NCI-H526 (cell line): Measurements from ENCODE around the gene CHST8.
A peak's percentile ranks its signal among the peaks of the same experiment; 100 is the strongest.
"Not testable (repeated sequence)": the region's sequence is repeated elsewhere in the genome, so short reads cannot be mapped to it uniquely, and the experiment has no call there.

Experiments
- DNase-seq, 2 experiments: peaks; one replicate each; lab custom pipeline; 2025; lab: John Stamatoyannopoulos, UW

CHST8 gene

DNA sequence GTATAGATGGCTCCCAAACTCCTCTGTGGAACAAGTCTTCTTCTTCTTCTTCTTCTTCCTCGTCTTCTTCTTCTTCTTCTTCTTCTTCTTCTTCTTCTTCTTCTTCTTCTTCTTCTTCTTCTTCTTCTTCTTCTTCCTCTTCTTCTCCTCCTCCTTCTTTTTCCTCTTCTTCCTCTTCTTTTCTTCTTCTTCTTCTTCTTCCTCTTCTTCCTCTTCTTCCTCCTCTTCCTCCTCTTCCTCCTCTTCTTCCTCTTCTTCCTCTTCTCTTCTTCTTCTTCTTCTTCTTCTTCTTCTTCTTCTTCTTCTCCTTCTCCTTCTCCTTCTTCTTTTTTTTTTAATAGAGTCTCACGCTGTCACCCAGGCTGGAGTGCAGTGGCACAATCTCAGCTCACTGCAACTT, 3.4 kb upstream of the CHST8 start:
- not testable (repeated sequence) for DNase-seq

DNA sequence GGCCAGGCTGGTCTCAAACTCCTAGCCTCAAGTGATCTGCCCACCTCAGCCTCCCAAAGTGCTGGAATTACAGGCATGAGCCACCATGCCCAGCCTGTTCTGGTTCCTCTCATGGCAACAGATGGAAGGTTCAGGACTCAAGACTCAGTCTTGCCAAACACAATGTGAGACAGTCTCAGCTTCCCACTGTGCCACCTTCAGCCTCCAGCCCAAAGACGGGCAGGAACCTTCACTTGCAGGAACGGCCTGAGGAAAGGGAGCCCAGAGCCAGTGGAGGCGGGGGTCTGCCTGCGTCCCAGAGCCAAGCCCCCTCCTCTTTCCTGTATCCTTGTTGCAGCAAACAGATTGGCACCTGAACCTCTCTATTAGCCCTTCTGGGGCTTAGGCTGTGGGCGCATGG, 2.9 kb upstream of the CHST8 start:
- DNase-seq = no peak

DNA sequence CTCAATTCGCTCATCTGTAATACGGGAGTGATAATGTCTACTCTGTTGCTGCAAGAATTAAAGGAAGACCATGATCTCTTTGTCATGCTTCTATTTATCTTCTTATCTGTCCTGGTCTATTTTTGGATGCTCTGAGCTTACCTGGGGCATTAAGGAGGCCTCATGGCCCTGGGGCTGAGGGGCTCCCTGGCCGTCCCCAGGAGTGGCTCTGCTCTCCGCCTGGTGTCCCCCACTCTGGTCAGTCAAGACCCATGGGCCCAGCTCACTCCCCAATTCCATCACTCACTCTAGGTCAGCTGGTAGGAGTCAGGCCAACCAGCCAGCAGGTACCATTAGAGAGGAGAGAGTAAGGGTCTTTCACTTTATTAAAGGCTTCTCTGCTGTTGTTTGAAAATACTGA, 1.1 kb upstream of the CHST8 start:
- no peak for DNase-seq

GRCh38 chr19:33621065-33621785, 528 bp upstream of the CHST8 start:
- DNase-seq = no peak

GRCh38 chr19:33622505-33622808, 704 bp downstream of the CHST8 start:
- DNase-seq = peak in 1 of 2 experiments; percentile 72

DNA sequence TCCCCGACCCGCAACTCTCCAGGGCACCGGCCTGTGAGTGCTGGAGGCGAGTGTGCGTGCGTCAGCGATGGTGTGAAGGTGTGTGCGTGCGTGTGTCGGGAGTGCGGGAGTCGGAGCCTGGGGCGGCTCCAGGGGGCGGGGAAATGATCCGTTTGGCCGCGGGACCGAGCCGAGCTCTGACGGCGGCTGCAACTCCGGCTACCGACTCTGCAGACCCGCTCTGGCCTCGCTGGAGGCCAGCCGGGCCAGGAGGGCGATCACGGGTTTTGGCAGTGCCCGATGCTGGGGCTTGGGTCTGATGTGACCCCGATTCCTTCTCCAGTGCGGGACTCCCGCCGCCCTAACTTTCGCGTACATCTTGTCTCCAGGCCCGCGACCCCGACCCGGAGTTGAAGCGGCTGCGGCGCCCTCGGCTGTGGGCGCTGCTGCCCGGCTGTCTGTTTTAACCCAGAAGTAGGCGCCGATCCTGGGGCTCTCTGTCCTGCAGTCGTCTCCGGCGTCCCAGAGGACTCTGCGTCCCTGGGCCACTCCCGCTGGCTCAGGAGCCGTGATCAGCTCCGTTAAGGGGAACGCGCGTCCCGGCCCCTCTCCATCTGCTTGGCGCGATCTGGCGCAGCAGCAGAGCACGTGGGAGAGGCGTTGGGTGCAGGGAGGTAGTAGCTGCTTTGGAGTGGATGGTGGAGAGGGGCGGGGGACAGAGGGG, 1.2 kb downstream of the CHST8 start:
- DNase-seq = peak in 1 of 2 experiments; percentile 72

- DNase-seq = peak in 1 of 2 experiments; percentile 45
Measured at GRCh38 chr19:33624586-33624985, 2.8 kb downstream of the CHST8 start.

DNA sequence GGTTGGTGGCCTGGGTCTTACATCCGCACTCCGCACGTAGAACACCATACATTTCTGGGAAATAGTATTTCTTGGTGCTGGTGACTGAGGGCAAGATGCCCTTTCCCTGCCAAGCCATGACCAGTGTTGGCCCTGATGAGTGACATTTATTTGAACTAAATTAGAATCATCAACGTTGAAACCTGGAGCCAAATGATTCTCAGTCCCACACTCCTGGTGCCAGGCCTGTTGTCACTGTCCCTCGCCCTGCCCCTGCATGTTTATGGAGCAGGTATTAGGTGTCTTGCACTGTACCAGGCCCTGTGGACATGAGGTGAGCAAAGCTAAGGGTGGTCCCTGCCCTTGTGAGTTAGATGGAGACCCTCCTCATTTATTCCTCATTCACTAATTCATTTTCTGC, 5.8 kb downstream of the CHST8 start:
- DNase-seq = no peak

- DNase-seq = no peak
Measured at GRCh38 chr19:33627962-33628839, 6.4 kb downstream of the CHST8 start.

GRCh38 chr19:33628921-33629825, 7.4 kb downstream of the CHST8 start:
- DNase-seq = no peak

GRCh38 chr19:33629826-33630375, 8.1 kb downstream of the CHST8 start:
- no peak for DNase-seq

- no peak for DNase-seq
Measured at GRCh38 chr19:33630880-33631608, 9.3 kb downstream of the CHST8 start.

- DNase-seq = no peak
Measured at GRCh38 chr19:33631609-33631973, 9.8 kb downstream of the CHST8 start.

DNA sequence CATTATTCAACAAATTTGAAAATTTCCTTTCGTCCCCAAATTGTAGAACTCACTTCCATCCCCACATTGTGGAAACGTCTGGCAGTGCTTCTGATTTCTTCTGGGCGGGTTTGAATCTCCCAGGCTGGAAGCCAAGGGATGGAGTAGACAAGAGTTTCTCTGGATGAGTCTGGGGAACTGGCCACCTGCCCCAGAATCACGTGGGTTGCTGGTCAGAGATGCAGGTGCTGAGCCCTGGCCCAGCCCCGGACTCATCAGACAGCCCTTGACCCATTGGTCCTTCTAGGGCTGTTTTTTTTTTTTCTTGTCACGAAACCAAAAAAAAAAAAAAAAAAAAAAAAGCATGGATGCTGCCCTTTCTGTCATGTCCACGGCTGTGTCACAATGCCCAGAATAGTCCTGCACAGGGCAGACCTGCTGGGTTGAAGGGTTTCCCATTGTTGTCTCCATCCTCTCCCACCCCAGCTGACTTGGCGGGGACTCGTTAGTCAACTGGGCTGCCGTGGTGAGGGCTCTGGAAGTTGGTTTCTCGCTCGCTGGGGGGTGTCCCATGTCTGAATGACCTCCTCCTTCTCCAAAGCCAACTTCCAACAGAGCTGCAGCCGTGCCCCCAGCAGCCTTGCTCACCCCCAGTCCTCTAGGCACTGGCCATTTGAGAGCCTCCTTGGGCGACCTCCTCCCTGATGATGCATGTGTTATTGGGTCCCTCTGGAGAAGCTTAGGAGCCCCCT, 12.8 kb downstream of the CHST8 start:
- DNase-seq = no peak

GRCh38 chr19:33638167-33639034, 16.6 kb downstream of the CHST8 start:
- DNase-seq = peak in 1 of 2 experiments; percentile 44

DNA sequence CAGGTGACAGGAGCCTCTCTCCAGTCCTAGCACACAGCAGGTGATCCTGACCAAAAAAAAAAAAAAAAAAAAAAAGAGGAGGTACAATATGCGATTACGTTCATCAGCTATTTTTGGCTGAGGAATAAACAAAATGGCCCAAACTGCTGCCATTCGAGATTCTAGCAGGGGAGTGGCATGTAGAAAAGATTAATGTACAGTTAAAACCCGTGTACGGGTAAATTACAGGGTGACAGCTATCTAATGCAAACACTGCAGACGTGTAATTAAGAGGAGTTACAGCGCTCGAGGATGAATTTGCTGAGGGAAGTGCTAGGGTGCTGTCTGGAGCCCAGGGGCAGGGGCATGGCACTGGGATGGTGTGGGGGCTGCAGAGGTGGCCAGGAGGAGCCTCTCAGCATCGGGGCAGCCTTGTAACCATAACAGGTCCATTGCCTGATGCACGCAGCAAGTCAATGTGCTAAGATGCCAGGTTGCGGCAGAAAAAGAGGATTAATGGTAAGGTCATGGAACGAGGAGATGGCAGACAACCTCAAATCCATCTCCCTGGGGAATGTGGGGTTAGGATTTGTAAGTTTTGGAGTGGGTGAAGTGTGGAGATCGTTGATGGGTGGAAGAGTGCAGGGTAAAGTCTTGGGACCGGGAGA, 17.4 kb downstream of the CHST8 start:
- DNase-seq = peak in 1 of 2 experiments; percentile 26

DNA sequence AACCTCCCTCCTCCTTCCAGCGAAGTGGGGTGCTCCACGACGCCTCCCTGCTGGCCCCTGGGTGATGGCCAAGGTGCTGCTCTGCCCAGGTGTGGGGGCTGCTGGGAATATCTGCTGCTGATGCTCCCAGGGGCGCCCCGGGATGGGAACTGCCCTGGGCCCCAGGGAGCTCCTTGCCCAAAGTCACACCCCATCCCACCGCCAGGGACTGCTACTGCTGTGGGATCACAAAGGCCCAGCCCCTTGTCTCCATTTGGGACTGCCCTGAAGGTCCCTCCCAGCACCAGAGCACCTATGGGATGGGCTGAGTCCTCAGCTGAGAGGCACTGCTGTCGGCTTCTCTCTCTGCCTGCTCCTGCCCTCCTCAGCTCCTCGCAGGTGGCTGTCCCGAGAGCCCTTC, 19.0 kb downstream of the CHST8 start:
- DNase-seq = no peak

GRCh38 chr19:33641261-33641660, 19.5 kb downstream of the CHST8 start:
- DNase-seq = no peak
